Sigmoid colon (tissue), 4 donors: ENCODE results near the gene SLC7A5.

Experiments used
- POLR2AphosphoS5 ChIP-seq, 4 donors: sonication (generic); formaldehyde crosslinking; IDR thresholded peaks; one replicate each; pipeline ENCODE4 v1.6.1; 2017; ENCODE audit warnings: antibody characterized with exemption in 4 of 4
- TF ChIP-seq, protein P1 (sequence below), 4 experiments: fragments of 450-650 bp in 3 of 4; fragments of 200-600 bp in 1 of 4; IDR thresholded peaks; one replicate each; pipeline ENCODE4 v1.5.1; 2016 to 2019; ENCODE audit warnings: antibody characterized with exemption in 4 of 4, mild to moderate bottlenecking in 3 of 4, moderate library complexity in 2 of 4

DNA sequence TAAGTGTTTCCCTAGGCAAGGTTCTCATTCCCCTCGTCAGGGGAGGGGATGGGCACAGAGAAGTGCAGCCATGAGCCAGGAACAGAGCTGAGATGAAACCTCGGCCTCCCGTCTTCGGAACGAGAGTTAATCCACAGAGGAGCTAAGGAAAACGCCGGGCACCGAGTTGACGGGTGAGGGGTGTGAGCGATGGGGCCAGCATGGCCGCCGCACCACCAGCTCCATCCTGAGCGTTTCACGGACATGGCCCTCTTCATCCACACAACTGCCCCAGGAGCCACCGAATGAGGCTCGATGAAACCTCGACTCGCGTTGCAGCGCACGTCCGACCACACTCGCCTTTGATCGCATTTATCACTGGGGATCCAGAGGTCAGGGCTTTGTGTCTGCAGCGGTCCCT is 45.5 kb upstream of the SLC7A5 start:
- TF ChIP-seq, protein P1, sequence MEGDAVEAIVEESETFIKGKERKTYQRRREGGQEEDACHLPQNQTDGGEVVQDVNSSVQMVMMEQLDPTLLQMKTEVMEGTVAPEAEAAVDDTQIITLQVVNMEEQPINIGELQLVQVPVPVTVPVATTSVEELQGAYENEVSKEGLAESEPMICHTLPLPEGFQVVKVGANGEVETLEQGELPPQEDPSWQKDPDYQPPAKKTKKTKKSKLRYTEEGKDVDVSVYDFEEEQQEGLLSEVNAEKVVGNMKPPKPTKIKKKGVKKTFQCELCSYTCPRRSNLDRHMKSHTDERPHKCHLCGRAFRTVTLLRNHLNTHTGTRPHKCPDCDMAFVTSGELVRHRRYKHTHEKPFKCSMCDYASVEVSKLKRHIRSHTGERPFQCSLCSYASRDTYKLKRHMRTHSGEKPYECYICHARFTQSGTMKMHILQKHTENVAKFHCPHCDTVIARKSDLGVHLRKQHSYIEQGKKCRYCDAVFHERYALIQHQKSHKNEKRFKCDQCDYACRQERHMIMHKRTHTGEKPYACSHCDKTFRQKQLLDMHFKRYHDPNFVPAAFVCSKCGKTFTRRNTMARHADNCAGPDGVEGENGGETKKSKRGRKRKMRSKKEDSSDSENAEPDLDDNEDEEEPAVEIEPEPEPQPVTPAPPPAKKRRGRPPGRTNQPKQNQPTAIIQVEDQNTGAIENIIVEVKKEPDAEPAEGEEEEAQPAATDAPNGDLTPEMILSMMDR (IDR thresholded peaks at IDR 0.05): no peak
- no peak for TF ChIP-seq POLR2AphosphoS5 (IDR thresholded peaks at IDR 0.05)
